ENCODE results near the gene HMCN1. TPM values are rescaled to one million over a fixed set of nuclear protein-coding genes. Genes with fewer than 3 reads are reported as not detected.

The HMCN1 gene
- total RNA-seq, 4 donors from 2014 or later, result 1.0 to 8.1 (median 2.5) TPM

DNA sequence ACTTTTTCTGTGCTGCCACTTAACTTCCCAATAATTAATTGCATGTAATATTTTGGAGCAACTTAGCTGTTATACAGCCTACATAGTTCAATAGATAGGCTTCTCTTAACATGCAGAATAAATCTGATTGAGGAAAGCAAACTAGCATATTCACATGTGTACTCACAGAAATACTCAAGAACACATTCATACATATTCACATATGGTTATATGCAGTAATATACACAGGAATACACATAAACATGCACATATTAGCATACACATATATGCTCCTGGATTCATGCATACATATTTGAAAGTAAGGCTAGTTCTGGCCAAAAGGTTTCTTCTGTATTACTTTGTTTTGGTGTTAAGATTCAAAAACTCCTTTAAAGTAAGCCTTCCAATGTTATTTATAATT, 73.1 kb downstream of the HMCN1 start:
- intact Hi-C loops (cut with DNase I; ENCODE audit: low total_unique reads), result no loop called here
- no peak for DNase-seq (ENCODE audit: low spot score in 2 of 2)
- TF ChIP-seq POLR2A (IDR thresholded peaks at IDR 0.05), result no peak
- TF ChIP-seq, protein P1, sequence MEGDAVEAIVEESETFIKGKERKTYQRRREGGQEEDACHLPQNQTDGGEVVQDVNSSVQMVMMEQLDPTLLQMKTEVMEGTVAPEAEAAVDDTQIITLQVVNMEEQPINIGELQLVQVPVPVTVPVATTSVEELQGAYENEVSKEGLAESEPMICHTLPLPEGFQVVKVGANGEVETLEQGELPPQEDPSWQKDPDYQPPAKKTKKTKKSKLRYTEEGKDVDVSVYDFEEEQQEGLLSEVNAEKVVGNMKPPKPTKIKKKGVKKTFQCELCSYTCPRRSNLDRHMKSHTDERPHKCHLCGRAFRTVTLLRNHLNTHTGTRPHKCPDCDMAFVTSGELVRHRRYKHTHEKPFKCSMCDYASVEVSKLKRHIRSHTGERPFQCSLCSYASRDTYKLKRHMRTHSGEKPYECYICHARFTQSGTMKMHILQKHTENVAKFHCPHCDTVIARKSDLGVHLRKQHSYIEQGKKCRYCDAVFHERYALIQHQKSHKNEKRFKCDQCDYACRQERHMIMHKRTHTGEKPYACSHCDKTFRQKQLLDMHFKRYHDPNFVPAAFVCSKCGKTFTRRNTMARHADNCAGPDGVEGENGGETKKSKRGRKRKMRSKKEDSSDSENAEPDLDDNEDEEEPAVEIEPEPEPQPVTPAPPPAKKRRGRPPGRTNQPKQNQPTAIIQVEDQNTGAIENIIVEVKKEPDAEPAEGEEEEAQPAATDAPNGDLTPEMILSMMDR (IDR thresholded peaks at IDR 0.05), result no peak
- no peak overlapping the region for H3K4me3 ChIP-seq (ENCODE audit: low read depth, poor library complexity, severe bottlenecking)

DNA sequence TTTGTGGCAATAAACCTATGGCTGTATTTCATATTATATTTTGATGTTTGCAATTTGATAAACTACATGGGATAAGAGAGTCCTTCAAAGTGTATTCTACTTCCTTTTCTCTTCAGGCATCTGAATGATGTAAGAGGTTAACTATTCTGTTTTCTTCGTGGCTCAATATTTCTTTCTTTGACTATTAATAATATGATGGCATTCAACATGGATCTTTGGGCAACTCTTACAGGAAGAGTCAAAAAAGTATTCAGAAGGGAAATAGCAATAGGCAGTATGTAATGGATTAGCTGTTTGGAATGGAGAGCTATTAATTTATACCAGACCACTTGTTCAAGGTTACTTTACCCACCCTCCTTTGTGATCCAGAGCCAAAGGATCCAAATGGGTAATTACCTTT, 74.4 kb downstream of the HMCN1 start:
- intact Hi-C loops (cut with DNase I; ENCODE audit: low total_unique reads), result no loop called here
- TF ChIP-seq, protein P1 (IDR thresholded peaks at IDR 0.05), result no peak
- TF ChIP-seq POLR2A (IDR thresholded peaks at IDR 0.05), result no peak
- no peak overlapping the region for H3K4me3 ChIP-seq (ENCODE audit: low read depth, poor library complexity, severe bottlenecking)
- no peak for DNase-seq (ENCODE audit: low spot score in 2 of 2)
- 35 to 37% methylated on average over 1 of the region's 1 CpG for WGBS, 2 donors

DNA sequence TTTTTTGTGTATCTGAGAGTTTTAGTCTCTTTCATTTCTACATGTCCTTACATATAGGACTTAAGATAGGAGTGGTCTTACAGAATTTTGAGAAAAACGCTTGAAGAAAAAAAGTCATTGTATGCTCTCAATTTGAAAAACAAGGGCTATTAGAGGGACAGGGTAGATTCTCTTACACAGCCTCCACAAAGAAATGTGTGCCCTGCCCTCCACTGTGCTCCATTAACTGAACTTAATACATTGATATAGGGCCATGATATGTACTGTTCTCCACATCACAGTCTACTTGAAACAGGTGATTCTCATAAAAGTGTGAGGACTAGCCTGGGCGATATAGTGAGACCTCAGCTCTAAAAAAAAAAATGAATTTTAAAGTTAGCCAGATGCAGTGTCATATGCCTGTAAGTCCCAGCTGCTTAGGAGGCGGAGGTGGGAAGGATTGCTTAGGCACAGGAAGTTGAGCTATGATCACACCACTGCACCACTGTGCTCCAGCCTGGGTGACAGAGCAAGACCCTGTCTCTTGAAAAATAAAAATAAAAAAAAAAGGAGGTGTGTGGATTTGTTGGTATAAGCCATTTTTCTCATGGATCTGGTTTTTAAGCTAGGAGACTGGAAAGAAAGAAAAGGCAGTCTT, 77.0 kb downstream of the HMCN1 start:
- 74 to 79% methylated on average over 3 of the region's 3 CpGs for WGBS, 2 donors
- no peak overlapping the region for H3K4me3 ChIP-seq (ENCODE audit: low read depth, poor library complexity, severe bottlenecking)
- no peak for DNase-seq (ENCODE audit: low spot score in 2 of 2)
- intact Hi-C loops (cut with DNase I; ENCODE audit: low total_unique reads), result loop anchor here (5.0 kb wide), 1 partner anchor 401 kb away; no protein-coding TSS in a partner anchor
- no peak for TF ChIP-seq POLR2A (IDR thresholded peaks at IDR 0.05)
- TF ChIP-seq, protein P1 (IDR thresholded peaks at IDR 0.05), result no peak

DNA sequence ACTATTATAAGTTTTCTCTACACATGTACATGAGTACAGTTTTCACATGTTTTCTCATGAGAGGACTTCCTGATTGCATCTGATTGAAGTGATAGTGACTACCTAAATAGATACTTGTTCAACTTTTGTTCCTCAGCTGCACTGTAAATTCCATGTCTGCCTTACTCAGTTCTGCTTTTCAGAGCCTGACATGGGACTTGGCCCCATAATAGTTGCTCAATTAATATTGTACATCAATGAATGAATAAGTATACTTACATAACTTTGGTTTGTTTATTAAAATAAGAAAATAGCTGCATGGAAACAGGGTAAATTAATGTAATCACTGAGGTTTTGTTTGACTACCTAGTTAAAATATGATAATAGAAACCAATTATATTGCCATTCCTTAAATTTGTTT, 78.7 kb downstream of the HMCN1 start:
- no peak overlapping the region for H3K4me3 ChIP-seq (ENCODE audit: low read depth, poor library complexity, severe bottlenecking)
- DNase-seq (ENCODE audit: low spot score in 2 of 2), result no peak
- no peak for TF ChIP-seq POLR2A (IDR thresholded peaks at IDR 0.05)
- TF ChIP-seq, protein P1 (IDR thresholded peaks at IDR 0.05), result no peak
- intact Hi-C loops (cut with DNase I; ENCODE audit: low total_unique reads), result loop anchor here (5.0 kb wide), 1 partner anchor 399 kb away; no protein-coding TSS in a partner anchor

DNA sequence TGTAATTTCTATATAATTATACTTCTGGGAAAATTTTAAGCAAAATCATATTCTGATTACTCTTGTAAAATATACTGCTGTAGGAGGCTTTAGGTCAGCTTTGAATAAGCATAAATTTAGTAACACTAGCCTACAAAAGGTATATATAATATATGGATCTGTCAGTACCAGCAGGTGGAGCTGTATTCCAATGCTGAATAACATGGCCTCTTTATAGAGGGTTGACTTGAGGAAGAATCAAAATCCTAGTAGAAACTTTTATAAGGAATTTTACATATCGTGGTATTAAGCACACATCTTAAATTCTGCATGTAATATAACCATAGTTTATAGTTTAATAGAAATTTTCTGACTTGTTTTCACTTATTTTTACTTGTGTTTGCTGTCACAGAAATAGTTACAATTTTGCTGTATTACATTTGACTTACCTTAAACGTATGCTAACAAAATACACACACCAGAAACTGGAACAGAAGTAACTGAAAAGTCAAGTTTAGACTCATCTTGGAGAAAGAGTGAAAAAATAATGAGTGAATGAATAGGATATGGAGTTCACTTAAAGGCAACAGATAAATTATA, 79.3 kb downstream of the HMCN1 start:
- 73 to 76% methylated on average over 2 of the region's 2 CpGs for WGBS, 2 donors
- peak in 1 of 2 donors; percentile 22 for DNase-seq (ENCODE audit: low spot score in 2 of 2)
- intact Hi-C loops (cut with DNase I; ENCODE audit: low total_unique reads), result loop anchor here (5.0 kb wide), 1 partner anchor 399 kb away; no protein-coding TSS in a partner anchor
- H3K4me3 ChIP-seq (ENCODE audit: low read depth, poor library complexity, severe bottlenecking), result no peak overlapping the region
- TF ChIP-seq POLR2A (IDR thresholded peaks at IDR 0.05), result no peak
- TF ChIP-seq, protein P1 (IDR thresholded peaks at IDR 0.05), result no peak

All from lower leg skin (tissue), 4 donors.